SK-N-SH (cell line): ENCODE measurements around the gene MYB. TPM values are rescaled to one million over a fixed set of nuclear protein-coding genes. Genes with fewer than 3 reads are reported as not detected.

Experiments
- CTCF ChIA-PET: fragments of 300-600, 350-600 bp; formaldehyde crosslinking; extraction: SDS; loops from one replicate; lab custom pipeline; 2021; lab: Yijun Ruan, JAX
- POLR2A ChIA-PET: fragments of 350-600 bp; sonication (Branson Sonifier 250); formaldehyde crosslinking; extraction: SDS; loops from one replicate; lab custom pipeline; 2020; ENCODE audit warnings: antibody characterized with exemption, inconsistent platforms; lab: Yijun Ruan, JAX
- DNase-seq: peaks from one replicate; pipeline ENCODE4 v3.0.0; 2012
- H2AFZ ChIP-seq: fragments of 200-600 bp; sonication (generic); 2 replicates; pipeline ENCODE4 v1.8.1; 2016; ENCODE audit warnings: antibody characterized with exemption, mild to moderate bottlenecking, low read depth
- H3F3A ChIP-seq: fragments of 200-600 bp; sonication (generic); replicated peaks from 2 replicates; pipeline ENCODE3; 2016; ENCODE audit warnings: antibody characterized with exemption, mild to moderate bottlenecking; ENCODE audit not compliant: insufficient read depth
- H3K27ac ChIP-seq, 2 experiments: fragments of 200-500 bp in 1 of 2; fragments of 200-600 bp in 1 of 2; sonication (Bioruptor generic) in 1 of 2; sonication (generic), shearing (Covaris generic) in 1 of 2; 2 replicates each; pipeline versions ENCODE4 v1.5.1 to v1.6.1; 2014 to 2016; ENCODE audit warnings: low read depth in 2 of 2, inconsistent platforms in 1 of 2, low read length in 1 of 2, mild to moderate bottlenecking in 1 of 2, mixed read lengths in 1 of 2
- H3K27me3 ChIP-seq: fragments of 200-600 bp; sonication (generic), shearing (Covaris generic); 2 replicates; pipeline ENCODE4 v1.6.1; 2016; ENCODE audit warnings: mixed run types; ENCODE audit not compliant: insufficient read depth
- H3K36me3 ChIP-seq, 2 experiments: fragments of 200-500 bp in 1 of 2; fragments of 200-600 bp in 1 of 2; sonication (Bioruptor generic) in 1 of 2; sonication (generic) in 1 of 2; replicated peaks in 1 of 2; 2 replicates each; pipeline versions ENCODE3 to v1.5.1; 2014 to 2016; ENCODE audit warnings: low read length in 1 of 2, mild to moderate bottlenecking in 1 of 2; ENCODE audit not compliant: insufficient read depth in 2 of 2, control insufficient read depth in 1 of 2
- H3K4me1 ChIP-seq, 2 experiments: fragments of 200-500 bp in 1 of 2; fragments of 200-600 bp in 1 of 2; sonication (Bioruptor generic) in 1 of 2; sonication (generic), shearing (Covaris generic) in 1 of 2; 2 replicates each; pipeline versions ENCODE4 v1.5.1 to v1.6.1; 2014 to 2016; ENCODE audit warnings: low read depth in 1 of 2, low read length in 1 of 2, mixed run types in 1 of 2; ENCODE audit not compliant: insufficient read depth in 2 of 2, control insufficient read depth in 1 of 2
- H3K4me2 ChIP-seq: fragments of 200-600 bp; sonication (generic), shearing (Covaris generic); 2 replicates; pipeline ENCODE4 v1.6.1; 2017; ENCODE audit warnings: mixed run types
- H3K4me3 ChIP-seq, 2 experiments: fragments of 200-500 bp in 1 of 2; fragments of 200-600 bp in 1 of 2; sonication (Bioruptor generic) in 1 of 2; sonication (generic), shearing (Covaris generic) in 1 of 2; 2 replicates each; pipeline versions ENCODE4 v1.5.1 to v1.8.1; 2014 to 2016; ENCODE audit warnings: low read depth in 2 of 2, inconsistent platforms in 1 of 2, low read length in 1 of 2, mild to moderate bottlenecking in 1 of 2, mixed read lengths in 1 of 2, moderate library complexity in 1 of 2
- H3K79me2 ChIP-seq: fragments of 200-600 bp; sonication (generic); 2 replicates; pipeline ENCODE4 v1.8.1; 2017; ENCODE audit warnings: mild to moderate bottlenecking; ENCODE audit not compliant: insufficient read depth
- H3K9ac ChIP-seq: fragments of 200-600 bp; sonication (generic); 2 replicates; pipeline ENCODE4 v1.6.1; 2017; ENCODE audit warnings: mixed run types
- H3K9me2 ChIP-seq: fragments of 200-600 bp; sonication (generic); 2 replicates; pipeline ENCODE4 v1.6.1; 2017; ENCODE audit warnings: mixed run types
- H3K9me3 ChIP-seq: fragments of 200-600 bp; sonication (generic); 2 replicates; pipeline ENCODE4 v1.6.1; 2017; ENCODE audit warnings: mixed run types, mild to moderate bottlenecking, moderate library complexity
- H4K20me1 ChIP-seq: fragments of 200-600 bp; sonication (generic); 2 replicates; pipeline ENCODE4 v1.6.1; 2017; ENCODE audit warnings: mild to moderate bottlenecking, mixed run types; ENCODE audit not compliant: insufficient read depth
- CHD2 ChIP-seq: fragments of 150-350 bp; IDR thresholded peaks from 2 replicates; pipeline ENCODE4 v1.6.1; 2018; ENCODE audit warnings: low read length; ENCODE audit not compliant: partially characterized antibody
- EP300 ChIP-seq, 2 experiments: IDR thresholded peaks; 2 replicates each; pipeline versions ENCODE4 v1.4.0 to v1.6.1; 2012; ENCODE audit warnings: borderline replicate concordance in 1 of 2, low read depth in 1 of 2, low read length in 1 of 2
- FOSL2 ChIP-seq: IDR thresholded peaks from 2 replicates; pipeline ENCODE4 v1.4.0; 2012; ENCODE audit warnings: low read depth, mild to moderate bottlenecking, moderate library complexity, borderline replicate concordance
- FOXJ3 ChIP-seq: sonication (generic); formaldehyde crosslinking; IDR thresholded peaks from 2 replicates; pipeline ENCODE4 v1.5.1; 2020; ENCODE audit warnings: mild to moderate bottlenecking, missing genetic modification reagents
- GABPA ChIP-seq: IDR thresholded peaks from 2 replicates; pipeline ENCODE4 v1.4.0; 2012; ENCODE audit warnings: low read depth, mild to moderate bottlenecking
- GATA2 ChIP-seq: sonication (generic); formaldehyde crosslinking; IDR thresholded peaks from 2 replicates; pipeline ENCODE4 v1.5.0; 2020; ENCODE audit warnings: mild to moderate bottlenecking, missing genetic modification reagents
- JUND ChIP-seq: IDR thresholded peaks from 2 replicates; pipeline ENCODE4 v1.4.0; 2012
- NRF1 ChIP-seq: IDR thresholded peaks from 2 replicates; pipeline ENCODE4 v1.6.1; 2012; ENCODE audit warnings: low read depth, mild to moderate bottlenecking, low read length
- RAD21 ChIP-seq: IDR thresholded peaks from 2 replicates; pipeline ENCODE4 v1.6.1; 2012; ENCODE audit warnings: mild to moderate bottlenecking, low read length
- SMC3 ChIP-seq: IDR thresholded peaks from 2 replicates; pipeline ENCODE4 v1.6.1; 2012; ENCODE audit warnings: low read depth, low read length, improper control_type of control experiment
- TAF1 ChIP-seq: IDR thresholded peaks from 2 replicates; pipeline ENCODE4 v1.6.1; 2012; ENCODE audit warnings: low read depth, mild to moderate bottlenecking, low read length, moderate library complexity, borderline replicate concordance
- TEAD4 ChIP-seq: IDR thresholded peaks from 2 replicates; pipeline ENCODE4 v1.4.0; 2012; ENCODE audit warnings: mild to moderate bottlenecking, borderline replicate concordance; ENCODE audit not compliant: insufficient read depth
- YY1 ChIP-seq: IDR thresholded peaks from 2 replicates; pipeline ENCODE4 v1.4.0; 2012; ENCODE audit warnings: low read depth, mild to moderate bottlenecking
- WGBS: methylation state at CpG from one replicate; pipeline ENCODE4 v1.1.6; 2017; ENCODE audit warnings: low lambda C conversion rate; 5-methylcytosine and 5-hydroxymethylcytosine counted together
- polyA plus RNA-seq, 3 experiments: library from polyadenylated mRNA; depleted of rRNA; stranded (reverse); fragments of >200 nt; gene quantifications; 2 replicates each; pipeline ENCODE4 v1.2.3, GENCODE V29; 2012
- TF ChIP-seq, protein P1 (sequence below): IDR thresholded peaks from 2 replicates; pipeline ENCODE4 v1.4.0; 2012; ENCODE audit warnings: low read depth, borderline replicate concordance
- TF ChIP-seq, protein P2 (sequence below): fragments of 150-350 bp; IDR thresholded peaks from 2 replicates; pipeline ENCODE4 v1.6.1; 2017; ENCODE audit warnings: antibody characterized with exemption, low read length, low read depth, borderline replicate concordance
- TF ChIP-seq, protein P3 (sequence below): IDR thresholded peaks from 2 replicates; pipeline ENCODE4; 2012

The MYB gene
- polyA plus RNA-seq, 1 of the 3 experiments (the other 2 are of a cell fraction): 0.85 TPM

DNA sequence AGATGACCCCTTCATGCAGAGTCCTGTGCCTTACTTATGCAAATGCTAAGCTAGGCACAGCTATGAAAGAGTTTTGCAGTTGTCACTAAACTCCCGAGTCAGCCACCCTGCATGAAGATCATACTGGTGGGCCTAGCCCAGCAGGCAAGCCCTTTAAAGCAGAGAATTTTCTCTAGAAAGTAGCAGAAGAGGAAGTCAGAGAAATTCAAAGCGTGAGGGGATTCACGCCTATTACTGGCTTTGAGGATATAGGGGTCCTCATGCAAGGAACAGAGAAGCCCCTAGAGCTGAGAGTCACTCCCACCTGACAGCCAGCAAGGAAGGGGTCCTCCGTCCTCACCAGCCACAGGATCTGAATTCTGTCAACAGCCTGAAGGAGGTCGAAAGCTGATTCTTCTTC is 54.6 kb downstream of the MYB start:
- WGBS: 82% methylated on average over 3 of the region's 5 CpGs
- Histone ChIP-seq H3K9me3 (no peaks in the 10 kb centered on the region), H3K79me2 (no peaks in the 10 kb centered on the region), H3K4me2 (no peak overlapping the region), H3K4me3 (no peak overlapping the region), H3K27ac (no peak overlapping the region), H3K36me3 (no peaks in the 10 kb centered on the region), H3F3A (peaks cover 10% of the 10 kb centered on the region), H3K9ac (no peak overlapping the region), H4K20me1 (no peaks in the 10 kb centered on the region), H2AFZ (no peak overlapping the region), H3K27me3 (no peaks in the 10 kb centered on the region), H3K9me2 (no peaks in the 10 kb centered on the region), H3K4me1 (peaks cover 0 to 3% of the 10 kb centered on the region in 2 experiments; a peak in 1 of 4 replicates)
- POLR2A ChIA-PET: no interaction called here
- DNase-seq: no peak
- no peak for TF ChIP-seq NRF1
- TF ChIP-seq TAF1: no peak
- TF ChIP-seq FOSL2: no peak
- TF ChIP-seq RAD21: no peak
- no peak for TF ChIP-seq CHD2
- no peak for TF ChIP-seq TEAD4
- no peak for TF ChIP-seq SMC3
- TF ChIP-seq FOXJ3 (CRISPR knock-in tag): no peak
- TF ChIP-seq GABPA: no peak
- TF ChIP-seq, protein P1, sequence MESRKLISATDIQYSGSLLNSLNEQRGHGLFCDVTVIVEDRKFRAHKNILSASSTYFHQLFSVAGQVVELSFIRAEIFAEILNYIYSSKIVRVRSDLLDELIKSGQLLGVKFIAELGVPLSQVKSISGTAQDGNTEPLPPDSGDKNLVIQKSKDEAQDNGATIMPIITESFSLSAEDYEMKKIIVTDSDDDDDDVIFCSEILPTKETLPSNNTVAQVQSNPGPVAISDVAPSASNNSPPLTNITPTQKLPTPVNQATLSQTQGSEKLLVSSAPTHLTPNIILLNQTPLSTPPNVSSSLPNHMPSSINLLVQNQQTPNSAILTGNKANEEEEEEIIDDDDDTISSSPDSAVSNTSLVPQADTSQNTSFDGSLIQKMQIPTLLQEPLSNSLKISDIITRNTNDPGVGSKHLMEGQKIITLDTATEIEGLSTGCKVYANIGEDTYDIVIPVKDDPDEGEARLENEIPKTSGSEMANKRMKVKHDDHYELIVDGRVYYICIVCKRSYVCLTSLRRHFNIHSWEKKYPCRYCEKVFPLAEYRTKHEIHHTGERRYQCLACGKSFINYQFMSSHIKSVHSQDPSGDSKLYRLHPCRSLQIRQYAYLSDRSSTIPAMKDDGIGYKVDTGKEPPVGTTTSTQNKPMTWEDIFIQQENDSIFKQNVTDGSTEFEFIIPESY: no peak
- TF ChIP-seq, protein P2, sequence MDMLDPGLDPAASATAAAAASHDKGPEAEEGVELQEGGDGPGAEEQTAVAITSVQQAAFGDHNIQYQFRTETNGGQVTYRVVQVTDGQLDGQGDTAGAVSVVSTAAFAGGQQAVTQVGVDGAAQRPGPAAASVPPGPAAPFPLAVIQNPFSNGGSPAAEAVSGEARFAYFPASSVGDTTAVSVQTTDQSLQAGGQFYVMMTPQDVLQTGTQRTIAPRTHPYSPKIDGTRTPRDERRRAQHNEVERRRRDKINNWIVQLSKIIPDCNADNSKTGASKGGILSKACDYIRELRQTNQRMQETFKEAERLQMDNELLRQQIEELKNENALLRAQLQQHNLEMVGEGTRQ: no peak
- no peak for TF ChIP-seq JUND
- TF ChIP-seq, protein P3, sequence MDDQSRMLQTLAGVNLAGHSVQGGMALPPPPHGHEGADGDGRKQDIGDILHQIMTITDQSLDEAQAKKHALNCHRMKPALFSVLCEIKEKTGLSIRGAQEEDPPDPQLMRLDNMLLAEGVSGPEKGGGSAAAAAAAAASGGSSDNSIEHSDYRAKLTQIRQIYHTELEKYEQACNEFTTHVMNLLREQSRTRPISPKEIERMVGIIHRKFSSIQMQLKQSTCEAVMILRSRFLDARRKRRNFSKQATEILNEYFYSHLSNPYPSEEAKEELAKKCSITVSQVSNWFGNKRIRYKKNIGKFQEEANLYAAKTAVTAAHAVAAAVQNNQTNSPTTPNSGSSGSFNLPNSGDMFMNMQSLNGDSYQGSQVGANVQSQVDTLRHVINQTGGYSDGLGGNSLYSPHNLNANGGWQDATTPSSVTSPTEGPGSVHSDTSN: no peak
- TF ChIP-seq YY1: no peak
- no peak for TF ChIP-seq GATA2 (CRISPR knock-in tag)
- TF ChIP-seq EP300 (IDR thresholded peaks at IDR 0.05; ENCODE audit: borderline replicate concordance in 1 of 2, low read depth in 1 of 2, low read length in 1 of 2): no peak
- CTCF ChIA-PET: interaction anchor here (2.1 kb wide), 1 partner anchor 22 kb away, joined by 6 read pairs; no protein-coding TSS in a partner anchor
